Anterior cingulate cortex (tissue), 58 donors: Measurements from ENCODE around the gene DUOXA2.
"Not testable (repeated sequence)": the region's sequence is repeated elsewhere in the genome, so short reads cannot be mapped to it uniquely, and the experiment has no call there.

Experiments
- DNase-seq, 58 donors: peaks; one replicate each; lab custom pipeline; 2025; lab: John Stamatoyannopoulos, UW

Gene DUOXA2

GRCh38 chr15:45094358-45094730 is 19.8 kb upstream of the DUOXA2 start:
- no peak for DNase-seq

GRCh38 chr15:45095661-45096060 is 18.5 kb upstream of the DUOXA2 start:
- DNase-seq, result no peak

- DNase-seq, result no peak
Observed at GRCh38 chr15:45097466-45097865, 16.7 kb upstream of the DUOXA2 start.

GRCh38 chr15:45099549-45100165 is 14.5 kb upstream of the DUOXA2 start:
- DNase-seq, result no peak

GRCh38 chr15:45100884-45101625 is 13.1 kb upstream of the DUOXA2 start:
- no peak for DNase-seq

- no peak for DNase-seq
Observed at GRCh38 chr15:45101749-45102148, 12.4 kb upstream of the DUOXA2 start.

- DNase-seq, result no peak
Observed at GRCh38 chr15:45102226-45102625, 11.9 kb upstream of the DUOXA2 start.

GRCh38 chr15:45104170-45104569 is 10.0 kb upstream of the DUOXA2 start:
- DNase-seq, result not testable (repeated sequence)

GRCh38 chr15:45105586-45105985 is 8.5 kb upstream of the DUOXA2 start:
- no peak for DNase-seq

GRCh38 chr15:45106002-45106790 is 7.9 kb upstream of the DUOXA2 start:
- DNase-seq, result no peak

GRCh38 chr15:45107941-45108630 is 6.0 kb upstream of the DUOXA2 start:
- DNase-seq, result no peak

- no peak for DNase-seq
Observed at GRCh38 chr15:45110256-45110820, 3.8 kb upstream of the DUOXA2 start.

- no peak for DNase-seq
Observed at GRCh38 chr15:45111390-45112142, 2.6 kb upstream of the DUOXA2 start.

- no peak for DNase-seq
Observed at GRCh38 chr15:45112143-45112590, 2.0 kb upstream of the DUOXA2 start.

- no peak for DNase-seq
Observed at GRCh38 chr15:45112591-45113379, 1.3 kb upstream of the DUOXA2 start.

GRCh38 chr15:45113380-45113990 is 641 bp upstream of the DUOXA2 start:
- no peak for DNase-seq

GRCh38 chr15:45114751-45115085 is 592 bp downstream of the DUOXA2 start:
- no peak for DNase-seq

- DNase-seq, result no peak
Observed at GRCh38 chr15:45115312-45115820, 1.2 kb downstream of the DUOXA2 start.
